HCT116 (cell line): ENCODE results near the gene ABHD12. TPM values are rescaled to one million over a fixed set of nuclear protein-coding genes. Genes with fewer than 3 reads are reported as not detected.

Source experiments
- ATAC-seq: fragments of 200-7000 bp; cut with Tn5 transposase; 2 replicates; pipeline ENCODE4 v1.9.1; 2020; ENCODE audit warnings: mild to moderate bottlenecking, moderate library complexity
- Bru-seq: library from RNA; stranded (reverse); fragments of 400-500 nt; gene quantifications from one replicate; lab custom pipeline; 2021; lab: Mats Ljungman, UMichigan
- BruChase-seq, 2 experiments: library from RNA; stranded (reverse); fragments of 400-500 nt; gene quantifications; one replicate each; lab custom pipeline; 2021; lab: Mats Ljungman, UMichigan
- BruUV-seq: library from RNA; stranded (reverse); fragments of 400-500 nt; replicated peaks from 2 replicates; lab custom pipeline; 2021; lab: Mats Ljungman, UMichigan
- CTCF ChIA-PET: fragments of 300-600 bp; sonication (Branson Sonifier 250); formaldehyde crosslinking; loops from one replicate; lab custom pipeline; 2021; ENCODE audit warnings: antibody characterized with exemption; lab: Charles Lee
- POLR2A ChIA-PET: fragments of 300-600, 350-600 bp; sonication (Branson Sonifier 250); formaldehyde crosslinking; loops from one replicate; lab custom pipeline; 2021; ENCODE audit warnings: antibody characterized with exemption; lab: Charles Lee
- RAD21 ChIA-PET, 2 experiments: fragments of 300-600 bp; sonication (Branson Sonifier 250); formaldehyde crosslinking; loops; one replicate each; lab custom pipeline; 2023; ENCODE audit warnings: low total read pairs in 2 of 2; ENCODE audit not compliant: uncharacterized antibody in 2 of 2, unreplicated experiment in 2 of 2, low non-redundant PET in 1 of 2; lab: Charles Lee
- DNase-seq: peaks from one replicate; pipeline ENCODE4 v3.0.0-alpha.2; 2010; ENCODE audit warnings: low read depth, low spot score
- H2AFZ ChIP-seq: fragments of 200-600 bp; shearing (Covaris generic), sonication (generic); 2 replicates; pipeline ENCODE4 v1.6.1; 2017; ENCODE audit warnings: low read depth, mixed run types, mixed read lengths, antibody characterized with exemption, low read length; ENCODE audit not compliant: poor library complexity, severe bottlenecking
- H3K27ac ChIP-seq: 2 replicates; pipeline ENCODE4 v1.5.1; 2012; ENCODE audit warnings: low read depth, low read length
- H3K27me3 ChIP-seq: fragments of 200-600 bp; sonication (generic); 2 replicates; pipeline ENCODE4 v1.6.1; 2016; ENCODE audit warnings: mixed run types, low read length, mixed read lengths; ENCODE audit not compliant: insufficient read depth
- H3K36me3 ChIP-seq, 2 experiments: fragments of 200-500 bp in 1 of 2; fragments of 200-600 bp in 1 of 2; sonication (Bioruptor generic) in 1 of 2; sonication (generic) in 1 of 2; 2 replicates each; pipeline versions ENCODE4 v1.5.1 to v1.6.1; 2014 to 2016; ENCODE audit warnings: low read length in 2 of 2, inconsistent platforms in 1 of 2, mixed read lengths in 1 of 2, mixed run types in 1 of 2; ENCODE audit not compliant: insufficient read depth in 2 of 2, control insufficient read depth in 1 of 2
- H3K4me1 ChIP-seq, 2 experiments: fragments of 200-600 bp in 1 of 2; sonication (generic) in 1 of 2; 2 replicates each; pipeline versions ENCODE4 v1.5.1 to v1.6.1; 2012 to 2017; ENCODE audit warnings: low read length in 2 of 2, inconsistent platforms in 1 of 2, mild to moderate bottlenecking in 1 of 2, mixed read lengths in 1 of 2, mixed run types in 1 of 2, moderate library complexity in 1 of 2; ENCODE audit not compliant: insufficient read depth in 2 of 2, control insufficient read depth in 1 of 2
- H3K4me2 ChIP-seq: fragments of 200-600 bp; sonication (generic); 2 replicates; pipeline ENCODE4 v1.6.1; 2017; ENCODE audit warnings: mixed run types, low read length, mixed read lengths
- H3K4me3 ChIP-seq, 2 experiments: fragments of 200-600 bp in 1 of 2; sonication (generic) in 1 of 2; replicated peaks in 1 of 2; 2 replicates each; pipeline ENCODE4 v1.5.1; 2011 to 2016; ENCODE audit warnings: low read length in 2 of 2, control low read depth in 1 of 2, low read depth in 1 of 2, mild to moderate bottlenecking in 1 of 2, mixed read lengths in 1 of 2, mixed run types in 1 of 2
- H3K79me2 ChIP-seq: fragments of 200-600 bp; sonication (generic); 2 replicates; pipeline ENCODE4 v1.6.1; 2017; ENCODE audit warnings: mild to moderate bottlenecking, mixed run types, low read length, moderate library complexity, mixed read lengths; ENCODE audit not compliant: insufficient read depth
- H3K9ac ChIP-seq: fragments of 200-600 bp; sonication (generic); 2 replicates; pipeline ENCODE4 v1.6.1; 2016; ENCODE audit warnings: low read length, mixed read lengths
- H3K9me2 ChIP-seq: fragments of 200-600 bp; sonication (generic), shearing (Covaris generic); 2 replicates; pipeline ENCODE4 v1.6.1; 2017; ENCODE audit warnings: mixed run types, mild to moderate bottlenecking, moderate library complexity; ENCODE audit not compliant: insufficient read depth
- H3K9me3 ChIP-seq, 2 experiments: fragments of 200-500 bp in 1 of 2; fragments of 200-600 bp in 1 of 2; sonication (Bioruptor generic) in 1 of 2; sonication (generic) in 1 of 2; 2 replicates each; pipeline ENCODE4 v1.6.1; 2014 to 2017; ENCODE audit warnings: low read length in 2 of 2, mixed read lengths in 2 of 2, inconsistent platforms in 1 of 2, low read depth in 1 of 2, mild to moderate bottlenecking in 1 of 2, mixed run types in 1 of 2, moderate library complexity in 1 of 2; ENCODE audit not compliant: control insufficient read depth in 1 of 2, insufficient read depth in 1 of 2
- H4K20me1 ChIP-seq: fragments of 200-600 bp; sonication (generic), shearing (Covaris generic); 2 replicates; pipeline ENCODE4 v1.6.1; 2017; ENCODE audit warnings: mixed run types, mild to moderate bottlenecking, moderate library complexity; ENCODE audit not compliant: insufficient read depth
- CEBPB ChIP-seq: IDR thresholded peaks from 2 replicates; pipeline ENCODE4 v1.6.1; 2012; ENCODE audit warnings: low read depth
- EGR1 ChIP-seq: IDR thresholded peaks from 2 replicates; pipeline ENCODE4 v1.6.1; 2012; ENCODE audit warnings: low read depth
- ELF1 ChIP-seq: IDR thresholded peaks from 2 replicates; pipeline ENCODE4 v1.6.1; 2012; ENCODE audit warnings: low read depth, borderline replicate concordance
- FOSL1 ChIP-seq: IDR thresholded peaks from 2 replicates; pipeline ENCODE4 v1.6.1; 2012; ENCODE audit warnings: low read depth
- JUND ChIP-seq: IDR thresholded peaks from 2 replicates; pipeline ENCODE4 v1.6.1; 2012
- POLR2A ChIP-seq: IDR thresholded peaks from 2 replicates; pipeline ENCODE4 v1.7.0; 2011; ENCODE audit warnings: borderline replicate concordance; ENCODE audit not compliant: insufficient read depth, insufficient read length; ENCODE audit errors: extremely low read depth
- POLR2AphosphoS5 ChIP-seq: IDR thresholded peaks from 2 replicates; pipeline ENCODE4 v1.6.1; 2011; ENCODE audit warnings: mild to moderate bottlenecking, low read depth, low read length, moderate library complexity
- RAD21 ChIP-seq: IDR thresholded peaks from 2 replicates; pipeline ENCODE4 v1.6.1; 2012; ENCODE audit warnings: low read depth, mild to moderate bottlenecking
- SIN3A ChIP-seq: IDR thresholded peaks from 2 replicates; pipeline ENCODE4 v1.6.1; 2012; ENCODE audit warnings: low read depth
- SP1 ChIP-seq: IDR thresholded peaks from 2 replicates; pipeline ENCODE4 v1.6.1; 2012; ENCODE audit warnings: low read depth
- YY1 ChIP-seq: IDR thresholded peaks from 2 replicates; pipeline ENCODE4 v1.6.1; 2011; ENCODE audit warnings: low read length, low read depth, moderate library complexity, mild to moderate bottlenecking; ENCODE audit not compliant: insufficient replicate concordance; ENCODE audit errors: extremely low read depth
- ZFX ChIP-seq: fragments of 450-650 bp; IDR thresholded peaks from 2 replicates; pipeline ENCODE4 v1.6.1; 2017
- ZNF274 ChIP-seq: fragments of 200-500 bp; sonication (Bioruptor generic); IDR thresholded peaks from 2 replicates; pipeline ENCODE4 v1.6.1; 2014; ENCODE audit warnings: mild to moderate bottlenecking, low read depth, low read length, inconsistent platforms
- intact Hi-C: fragments of 100-400 bp; cut with micrococcal nuclease; formaldehyde crosslinking; loops from 2 replicates; pipeline ENCODE4 v1.10.0; 2022
- long read RNA-seq: library from polyadenylated mRNA; unstranded; transcript quantifications from one replicate; pipeline ENCODE4 v2.0.0, GENCODE V29; 2021; ENCODE audit not compliant: unreplicated experiment
- polyA plus RNA-seq: library from polyadenylated mRNA; unstranded; fragments of >200 nt; gene quantifications from 2 replicates; pipeline ENCODE4 v1.2.1, GENCODE V29; 2012; ENCODE audit warnings: missing spikeins
- total RNA-seq: library from RNA; stranded (reverse); gene quantifications from one replicate; pipeline ENCODE4 v1.2.1, GENCODE V29; 2021; ENCODE audit not compliant: unreplicated experiment
- TF ChIP-seq, protein P1 (sequence below): IDR thresholded peaks from 2 replicates; pipeline ENCODE4 v1.6.1; 2011; ENCODE audit warnings: mild to moderate bottlenecking, low read length, moderate library complexity; ENCODE audit not compliant: insufficient replicate concordance; ENCODE audit errors: extremely low read depth
- TF ChIP-seq, protein P2 (sequence below), 3 experiments: fragments of 200-600 bp in 1 of 3; sonication (generic) in 1 of 3; IDR thresholded peaks in 2 of 3; conservative IDR thresholded peaks in 1 of 3; 2 replicates each; pipeline ENCODE4 v1.5.1; 2012 to 2017; ENCODE audit warnings: low read depth in 2 of 3, low read length in 2 of 3, antibody characterized with exemption in 1 of 3, borderline replicate concordance in 1 of 3, control low read depth in 1 of 3, mild to moderate bottlenecking in 1 of 3, mixed read lengths in 1 of 3, mixed run types in 1 of 3, moderate library complexity in 1 of 3; ENCODE audit not compliant: insufficient read depth in 1 of 3

ABHD12 gene
- total RNA-seq (31.7 TPM), Bru-seq, nascent RNA (percentile 58 among the genes with signal in this experiment), BruChase-seq, experiment 1, labeled RNA remaining after a 6-hour chase (percentile 54 among the genes with signal in this experiment), BruChase-seq, experiment 2, labeled RNA remaining after a 2-hour chase (percentile 53 among the genes with signal in this experiment)
- 37.6 and 39.0 TPM in 2 replicates for polyA plus RNA-seq
- long read RNA-seq, transcript ABHD12-201 (13 exons, 2,117 nt) = major isoform, 89 of 150 reads
- long read RNA-seq, transcript ABHD12-202 (13 exons, 1,725 nt) = minor isoform, 15 of 150 reads
- long read RNA-seq, partial matches to known transcripts = 9 of 150 reads
- long read RNA-seq, other reads (novel, unspliced or antisense) = 37 of 150 reads

DNA sequence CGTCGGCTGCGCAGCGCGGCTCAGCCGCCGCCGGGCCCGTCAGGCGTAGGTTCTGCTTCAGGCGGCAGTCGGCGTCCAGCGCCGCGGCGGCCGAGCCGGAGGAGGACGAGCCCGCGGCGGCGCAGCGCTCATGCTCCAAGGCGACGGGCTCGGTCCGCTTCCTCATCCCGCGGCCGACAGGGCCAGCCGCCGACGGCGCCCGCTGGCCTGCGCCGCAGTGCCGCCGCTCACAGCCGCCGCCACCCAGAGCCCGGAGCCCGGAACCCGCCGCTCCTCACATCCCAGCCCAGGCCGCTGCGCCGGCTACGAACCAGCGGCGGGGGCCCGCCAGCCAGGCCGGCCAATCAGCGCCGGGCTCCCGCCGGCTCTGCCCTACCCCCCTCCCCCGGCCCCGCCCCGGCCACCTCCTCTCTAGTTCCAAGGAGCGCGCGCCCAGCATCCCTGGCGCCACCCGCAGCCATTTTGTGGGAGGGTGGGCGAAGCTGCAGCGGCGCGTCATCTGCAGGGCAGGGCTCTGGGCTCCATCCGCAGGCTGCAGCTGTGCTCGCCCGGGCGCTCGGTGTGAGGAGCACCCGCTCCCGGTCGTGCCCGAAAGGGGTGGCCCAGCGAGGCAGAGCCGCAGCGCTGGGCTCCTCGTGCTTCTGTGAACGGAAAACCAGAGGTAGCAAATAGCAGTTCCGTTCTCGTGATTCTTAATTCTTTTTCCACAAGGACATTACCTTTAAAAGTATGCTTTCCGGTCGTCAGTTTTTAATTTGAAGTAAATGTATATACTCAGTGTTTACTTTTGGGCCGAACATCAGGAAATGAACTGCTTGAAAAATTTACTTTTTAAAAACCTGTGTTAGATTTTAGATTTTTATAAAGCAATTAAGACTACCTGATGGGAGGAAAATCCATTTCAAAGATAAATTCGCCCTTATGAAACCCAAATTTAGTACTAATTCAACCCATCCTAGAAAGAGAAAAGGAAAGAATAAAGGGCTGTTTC, at the start of gene ABHD12:
Gene ABHD12 (minus strand): TSS at position 298 of the 991 bp plus-strand sequence. CDS start 132 bp downstream, at position 166.
- H3K4me2 ChIP-seq = peak within 1 kb of the TSS; percentile 83
- CTCF ChIA-PET = interaction anchor here (1.0 kb wide), 1 partner anchor 8 kb away, joined by 9 read pairs; no protein-coding TSS in a partner anchor
- H2AFZ ChIP-seq = peak within 1 kb of the TSS; percentile 54
- H3K9me3 ChIP-seq = no peaks in the 10 kb centered on the region
- RAD21 ChIA-PET = interaction anchor here in 1 of 2 experiments (0.7 kb wide), 1 partner anchor 9 kb away, joined by 4 read pairs; no protein-coding TSS in a partner anchor
- ATAC-seq (peak; percentile 89), DNase-seq (peak; percentile 81)
- no peaks in the 10 kb centered on the region for H3K9me2 ChIP-seq
- no peaks in the 10 kb centered on the region for H4K20me1 ChIP-seq
- peak within 1 kb of the TSS; percentile 81 to 96 for H3K4me3 ChIP-seq
- TSS peak; percentile 96 for BruUV-seq
- POLR2A ChIA-PET = interaction anchor here (0.7 to 1.4 kb wide), 3 partner anchors 16 to 133 kb away, joined by 3 to 5 read pairs (median 5); partner anchors contain the start of gene GINS1
- peak within 1 kb of the TSS; percentile 92 for H3K9ac ChIP-seq
- no peaks in the 10 kb centered on the region for H3K36me3 ChIP-seq
- peak within 1 kb of the TSS; percentile 96 for H3K27ac ChIP-seq
- no peaks in the 10 kb centered on the region for H3K27me3 ChIP-seq
- H3K4me1 ChIP-seq = peaks cover 9 to 13% of the 10 kb centered on the region in 2 experiments; a peak in 3 of 4 replicates
- intact Hi-C loops = loop anchor here (2.0 to 10.0 kb wide), 2 partner anchors 80 to 326 kb away; no protein-coding TSS in a partner anchor
- H3K79me2 ChIP-seq = peaks cover 35% of the 10 kb centered on the region
- TF ChIP-seq CEBPB (no peak), POLR2A (peak; percentile 43), SP1 (peak; percentile 53), ZNF274 (no peak), POLR2AphosphoS5 (peak; percentile 81), SIN3A (peak; percentile 71), EGR1 (no peak), RAD21 (0 out of 2 replicates have a peak, but pooled peaks have one; percentile 19), JUND (no peak; the same call in 1 of the 2 replicates), FOSL1 (no peak), ELF1 (no peak), YY1 (peak; percentile 95), ZFX (peak; percentile 48; the same call in 1 of the 2 replicates)
- TF ChIP-seq, protein P1, sequence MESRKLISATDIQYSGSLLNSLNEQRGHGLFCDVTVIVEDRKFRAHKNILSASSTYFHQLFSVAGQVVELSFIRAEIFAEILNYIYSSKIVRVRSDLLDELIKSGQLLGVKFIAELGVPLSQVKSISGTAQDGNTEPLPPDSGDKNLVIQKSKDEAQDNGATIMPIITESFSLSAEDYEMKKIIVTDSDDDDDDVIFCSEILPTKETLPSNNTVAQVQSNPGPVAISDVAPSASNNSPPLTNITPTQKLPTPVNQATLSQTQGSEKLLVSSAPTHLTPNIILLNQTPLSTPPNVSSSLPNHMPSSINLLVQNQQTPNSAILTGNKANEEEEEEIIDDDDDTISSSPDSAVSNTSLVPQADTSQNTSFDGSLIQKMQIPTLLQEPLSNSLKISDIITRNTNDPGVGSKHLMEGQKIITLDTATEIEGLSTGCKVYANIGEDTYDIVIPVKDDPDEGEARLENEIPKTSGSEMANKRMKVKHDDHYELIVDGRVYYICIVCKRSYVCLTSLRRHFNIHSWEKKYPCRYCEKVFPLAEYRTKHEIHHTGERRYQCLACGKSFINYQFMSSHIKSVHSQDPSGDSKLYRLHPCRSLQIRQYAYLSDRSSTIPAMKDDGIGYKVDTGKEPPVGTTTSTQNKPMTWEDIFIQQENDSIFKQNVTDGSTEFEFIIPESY = no peak
- TF ChIP-seq, protein P2, sequence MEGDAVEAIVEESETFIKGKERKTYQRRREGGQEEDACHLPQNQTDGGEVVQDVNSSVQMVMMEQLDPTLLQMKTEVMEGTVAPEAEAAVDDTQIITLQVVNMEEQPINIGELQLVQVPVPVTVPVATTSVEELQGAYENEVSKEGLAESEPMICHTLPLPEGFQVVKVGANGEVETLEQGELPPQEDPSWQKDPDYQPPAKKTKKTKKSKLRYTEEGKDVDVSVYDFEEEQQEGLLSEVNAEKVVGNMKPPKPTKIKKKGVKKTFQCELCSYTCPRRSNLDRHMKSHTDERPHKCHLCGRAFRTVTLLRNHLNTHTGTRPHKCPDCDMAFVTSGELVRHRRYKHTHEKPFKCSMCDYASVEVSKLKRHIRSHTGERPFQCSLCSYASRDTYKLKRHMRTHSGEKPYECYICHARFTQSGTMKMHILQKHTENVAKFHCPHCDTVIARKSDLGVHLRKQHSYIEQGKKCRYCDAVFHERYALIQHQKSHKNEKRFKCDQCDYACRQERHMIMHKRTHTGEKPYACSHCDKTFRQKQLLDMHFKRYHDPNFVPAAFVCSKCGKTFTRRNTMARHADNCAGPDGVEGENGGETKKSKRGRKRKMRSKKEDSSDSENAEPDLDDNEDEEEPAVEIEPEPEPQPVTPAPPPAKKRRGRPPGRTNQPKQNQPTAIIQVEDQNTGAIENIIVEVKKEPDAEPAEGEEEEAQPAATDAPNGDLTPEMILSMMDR (IDR thresholded peaks at IDR 0.05 in 2 of 3, conservative IDR thresholded peaks at IDR 0.05 in 1 of 3; ENCODE audit: borderline replicate concordance in 1 of 3, insufficient read depth in 1 of 3, low read depth in 2 of 3, low read length in 2 of 3) = no peak
